HepG2 (cell line): Measurements from ENCODE around the gene GPS1.

Experiments used
- AFF4 ChIP-seq: sonication (generic); formaldehyde crosslinking; IDR thresholded peaks from 2 replicates; pipeline ENCODE4 v1.4.0; 2020; ENCODE audit warnings: missing genetic modification reagents
- FOSL1 ChIP-seq: sonication (generic); formaldehyde crosslinking; IDR thresholded peaks from 2 replicates; pipeline ENCODE4 v1.9.0; 2021; ENCODE audit warnings: missing genetic modification reagents, borderline replicate concordance
- NCOR1 ChIP-seq: fragments of 200-600 bp; sonication (generic); IDR thresholded peaks from 2 replicates; pipeline ENCODE4 v1.7.0; 2017; ENCODE audit warnings: antibody characterized with exemption, low read length, borderline replicate concordance
- POLR2A ChIP-seq, 2 experiments: IDR thresholded peaks; 2 replicates each; pipeline ENCODE4 v1.6.1; 2011; ENCODE audit warnings: low read depth in 2 of 2, low read length in 2 of 2, mild to moderate bottlenecking in 1 of 2, moderate library complexity in 1 of 2; ENCODE audit not compliant: insufficient read depth in 1 of 2
- USF2 ChIP-seq, 2 experiments: sonication (generic) in 1 of 2; formaldehyde crosslinking in 1 of 2; IDR thresholded peaks; 2 replicates each; pipeline versions ENCODE4 v1.5.1 to v1.6.1; 2011 to 2020; ENCODE audit warnings: borderline replicate concordance in 1 of 2, low read depth in 1 of 2, low read length in 1 of 2, mild to moderate bottlenecking in 1 of 2, missing genetic modification reagents in 1 of 2, moderate library complexity in 1 of 2
- ZNF281 ChIP-seq: sonication (generic); formaldehyde crosslinking; IDR thresholded peaks from 2 replicates; pipeline ENCODE4 v1.4.0; 2020; ENCODE audit warnings: missing genetic modification reagents, borderline replicate concordance
- TF ChIP-seq, protein P1 (sequence below): sonication (generic); formaldehyde crosslinking; IDR thresholded peaks from 2 replicates; pipeline ENCODE4 v1.4.0; 2020; ENCODE audit warnings: missing genetic modification reagents

GRCh38 chr17:82086941-82087906 lies 35.5 kb downstream of the GPS1 start:
- TF ChIP-seq USF2 (IDR thresholded peaks at IDR 0.05; ENCODE audit: low read depth, low read length) (no peak), USF2 (CRISPR knock-in tag; IDR thresholded peaks at IDR 0.05; ENCODE audit: borderline replicate concordance) (no peak), AFF4 (CRISPR knock-in tag) (no peak), ZNF281 (CRISPR knock-in tag) (no peak), FOSL1 (CRISPR knock-in tag) (no peak), NCOR1 (no peak), POLR2A (IDR thresholded peaks at IDR 0.05; ENCODE audit: insufficient read depth in 1 of 2, low read depth in 2 of 2, low read length in 2 of 2) (peak in 1 of 2 experiments; percentile 42; a peak in 3 of 4 replicates)
- TF ChIP-seq, protein P1, sequence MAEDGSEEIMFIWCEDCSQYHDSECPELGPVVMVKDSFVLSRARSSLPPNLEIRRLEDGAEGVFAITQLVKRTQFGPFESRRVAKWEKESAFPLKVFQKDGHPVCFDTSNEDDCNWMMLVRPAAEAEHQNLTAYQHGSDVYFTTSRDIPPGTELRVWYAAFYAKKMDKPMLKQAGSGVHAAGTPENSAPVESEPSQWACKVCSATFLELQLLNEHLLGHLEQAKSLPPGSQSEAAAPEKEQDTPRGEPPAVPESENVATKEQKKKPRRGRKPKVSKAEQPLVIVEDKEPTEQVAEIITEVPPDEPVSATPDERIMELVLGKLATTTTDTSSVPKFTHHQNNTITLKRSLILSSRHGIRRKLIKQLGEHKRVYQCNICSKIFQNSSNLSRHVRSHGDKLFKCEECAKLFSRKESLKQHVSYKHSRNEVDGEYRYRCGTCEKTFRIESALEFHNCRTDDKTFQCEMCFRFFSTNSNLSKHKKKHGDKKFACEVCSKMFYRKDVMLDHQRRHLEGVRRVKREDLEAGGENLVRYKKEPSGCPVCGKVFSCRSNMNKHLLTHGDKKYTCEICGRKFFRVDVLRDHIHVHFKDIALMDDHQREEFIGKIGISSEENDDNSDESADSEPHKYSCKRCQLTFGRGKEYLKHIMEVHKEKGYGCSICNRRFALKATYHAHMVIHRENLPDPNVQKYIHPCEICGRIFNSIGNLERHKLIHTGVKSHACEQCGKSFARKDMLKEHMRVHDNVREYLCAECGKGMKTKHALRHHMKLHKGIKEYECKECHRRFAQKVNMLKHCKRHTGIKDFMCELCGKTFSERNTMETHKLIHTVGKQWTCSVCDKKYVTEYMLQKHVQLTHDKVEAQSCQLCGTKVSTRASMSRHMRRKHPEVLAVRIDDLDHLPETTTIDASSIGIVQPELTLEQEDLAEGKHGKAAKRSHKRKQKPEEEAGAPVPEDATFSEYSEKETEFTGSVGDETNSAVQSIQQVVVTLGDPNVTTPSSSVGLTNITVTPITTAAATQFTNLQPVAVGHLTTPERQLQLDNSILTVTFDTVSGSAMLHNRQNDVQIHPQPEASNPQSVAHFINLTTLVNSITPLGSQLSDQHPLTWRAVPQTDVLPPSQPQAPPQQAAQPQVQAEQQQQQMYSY: no peak
